ENCODE results near the gene INTS12. TPM values are rescaled to one million over a fixed set of nuclear protein-coding genes. Genes with fewer than 3 reads are reported as not detected.

INTS12 gene
- total and polyA plus RNA-seq, 2 experiments from 2014 or later = 12.6 to 15.3 TPM

DNA sequence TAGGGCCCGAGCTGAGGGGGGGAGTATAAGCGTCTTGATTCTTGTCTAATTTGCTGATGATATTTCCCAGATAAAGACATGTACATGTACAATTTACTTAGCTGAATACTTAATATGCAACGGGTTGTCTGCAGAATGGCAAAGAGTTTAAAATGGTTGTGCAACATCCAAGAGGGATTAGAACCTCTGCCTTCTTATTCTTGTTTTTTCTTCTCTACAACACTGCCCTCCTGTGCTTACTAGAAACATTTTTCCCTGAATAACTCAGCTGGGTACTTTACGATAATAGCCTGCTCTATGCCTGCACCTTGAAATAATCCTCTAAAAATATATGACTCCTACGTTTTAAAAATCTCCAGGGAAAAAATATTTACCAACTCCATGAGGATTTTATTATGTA, 41.8 kb downstream of the INTS12 start:
- no peaks in the 10 kb centered on the region for H3K9me2 ChIP-seq (ENCODE audit: insufficient read depth)
- no peak overlapping the region for H3K4me2 ChIP-seq
- H3K79me2 ChIP-seq (replicated peaks; ENCODE audit: insufficient read depth) = no peaks in the 10 kb centered on the region
- H3K4me1 ChIP-seq (ENCODE audit: insufficient read depth) = no peaks in the 10 kb centered on the region
- no peaks in the 10 kb centered on the region; the same call in 1 of the 2 replicates for H4K20me1 ChIP-seq (replicated peaks; ENCODE audit: insufficient read depth)
- TF ChIP-seq CTCF (conservative IDR thresholded peaks at IDR 0.05; ENCODE audit: low read depth in 2 of 2) (peak; percentile 37 to 56), CREB1 (CRISPR knock-in tag; IDR thresholded peaks at IDR 0.05; ENCODE audit: low read depth) (no peak)
- no peaks in the 10 kb centered on the region for H3F3A ChIP-seq (replicated peaks; ENCODE audit: low read depth)
- H3K36me3 ChIP-seq (ENCODE audit: insufficient read depth) = no peaks in the 10 kb centered on the region
- Mint-ChIP-seq H3K36me3 (ENCODE audit: low read depth) (no peaks in the 10 kb centered on the region), H3K27ac (no peak overlapping the region), H3K27me3 (ENCODE audit: insufficient read depth, low read depth, poor library complexity) (no peaks in the 10 kb centered on the region), H3K4me3 (no peak overlapping the region), H3K9me3 (no peaks in the 10 kb centered on the region), H3K4me1 (no peaks in the 10 kb centered on the region)
- DNase-seq (ENCODE audit: low spot score) = peak; percentile 47
- H2AFZ ChIP-seq = no peak overlapping the region
- no peak overlapping the region for H3K27ac ChIP-seq (ENCODE audit: low read depth)
- peak; percentile 74 for ATAC-seq
- no peaks in the 10 kb centered on the region for H3K27me3 ChIP-seq (ENCODE audit: insufficient read depth)
- H3K4me3 ChIP-seq = no peak overlapping the region

- H3K36me3 ChIP-seq (ENCODE audit: insufficient read depth) = no peaks in the 10 kb centered on the region
- ATAC-seq (no peak), DNase-seq (ENCODE audit: low spot score) (no peak)
- H3K9me2 ChIP-seq (ENCODE audit: insufficient read depth) = no peaks in the 10 kb centered on the region
- H3K4me3 ChIP-seq = no peak overlapping the region
- no peaks in the 10 kb centered on the region for H3K79me2 ChIP-seq (replicated peaks; ENCODE audit: insufficient read depth)
- H3K4me2 ChIP-seq = no peak overlapping the region
- Mint-ChIP-seq H3K36me3 (ENCODE audit: low read depth) (no peaks in the 10 kb centered on the region), H3K4me3 (no peak overlapping the region), H3K27me3 (ENCODE audit: insufficient read depth, low read depth, poor library complexity) (no peaks in the 10 kb centered on the region), H3K4me1 (no peaks in the 10 kb centered on the region), H3K9me3 (no peaks in the 10 kb centered on the region), H3K27ac (no peak overlapping the region)
- TF ChIP-seq CTCF (conservative IDR thresholded peaks at IDR 0.05; ENCODE audit: low read depth in 2 of 2) = no peak
- no peak for TF ChIP-seq ZNF114 (CRISPR knock-in tag; IDR thresholded peaks at IDR 0.05)
- no peaks in the 10 kb centered on the region for H4K20me1 ChIP-seq (replicated peaks; ENCODE audit: insufficient read depth)
- no peaks in the 10 kb centered on the region for H3K4me1 ChIP-seq (ENCODE audit: insufficient read depth)
- H3F3A ChIP-seq (replicated peaks; ENCODE audit: low read depth) = no peaks in the 10 kb centered on the region
- H3K27ac ChIP-seq (ENCODE audit: low read depth) = no peak overlapping the region
- no peak overlapping the region for H2AFZ ChIP-seq
- no peaks in the 10 kb centered on the region for H3K27me3 ChIP-seq (ENCODE audit: insufficient read depth)
These were observed 45.4 kb downstream of the INTS12 start for GRCh38 chr4:105662935-105663675.

DNA sequence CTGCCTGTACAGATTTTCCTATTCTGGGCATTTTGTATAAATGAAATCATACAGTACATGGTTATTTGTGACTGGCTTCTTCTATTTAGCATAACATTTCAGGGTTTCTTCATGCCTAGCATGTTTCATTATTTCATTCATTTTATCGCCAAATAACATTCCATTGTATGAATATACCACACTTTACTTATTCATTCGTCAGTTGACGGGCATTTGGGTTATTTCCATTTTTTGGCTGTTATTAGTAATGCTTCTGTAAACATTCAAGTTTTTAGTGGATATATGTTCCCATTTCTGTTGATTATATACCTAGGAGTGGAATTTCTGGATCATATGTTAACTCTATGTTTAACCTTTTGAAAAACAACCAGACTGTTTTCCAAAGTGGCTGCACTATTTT, 47.5 kb downstream of the INTS12 start:
- Histone ChIP-seq H3K4me2 (no peak overlapping the region), H3F3A (replicated peaks; ENCODE audit: low read depth) (no peaks in the 10 kb centered on the region), H3K4me3 (no peak overlapping the region), H3K36me3 (ENCODE audit: insufficient read depth) (no peaks in the 10 kb centered on the region), H3K79me2 (replicated peaks; ENCODE audit: insufficient read depth) (no peaks in the 10 kb centered on the region), H2AFZ (no peak overlapping the region), H3K4me1 (ENCODE audit: insufficient read depth) (no peaks in the 10 kb centered on the region), H3K27me3 (ENCODE audit: insufficient read depth) (no peaks in the 10 kb centered on the region), H3K9me2 (ENCODE audit: insufficient read depth) (no peaks in the 10 kb centered on the region), H3K27ac (ENCODE audit: low read depth) (no peak overlapping the region), H4K20me1 (replicated peaks; ENCODE audit: insufficient read depth) (no peaks in the 10 kb centered on the region)
- Mint-ChIP-seq H3K36me3 (ENCODE audit: low read depth) (no peaks in the 10 kb centered on the region), H3K9me3 (no peaks in the 10 kb centered on the region), H3K27ac (no peak overlapping the region), H3K4me1 (no peaks in the 10 kb centered on the region), H3K4me3 (no peak overlapping the region), H3K27me3 (ENCODE audit: insufficient read depth, low read depth, poor library complexity) (peaks cover 2% of the 10 kb centered on the region)
- no peak for ATAC-seq
- DNase-seq (ENCODE audit: low spot score) = no peak
- TF ChIP-seq, protein P1, sequence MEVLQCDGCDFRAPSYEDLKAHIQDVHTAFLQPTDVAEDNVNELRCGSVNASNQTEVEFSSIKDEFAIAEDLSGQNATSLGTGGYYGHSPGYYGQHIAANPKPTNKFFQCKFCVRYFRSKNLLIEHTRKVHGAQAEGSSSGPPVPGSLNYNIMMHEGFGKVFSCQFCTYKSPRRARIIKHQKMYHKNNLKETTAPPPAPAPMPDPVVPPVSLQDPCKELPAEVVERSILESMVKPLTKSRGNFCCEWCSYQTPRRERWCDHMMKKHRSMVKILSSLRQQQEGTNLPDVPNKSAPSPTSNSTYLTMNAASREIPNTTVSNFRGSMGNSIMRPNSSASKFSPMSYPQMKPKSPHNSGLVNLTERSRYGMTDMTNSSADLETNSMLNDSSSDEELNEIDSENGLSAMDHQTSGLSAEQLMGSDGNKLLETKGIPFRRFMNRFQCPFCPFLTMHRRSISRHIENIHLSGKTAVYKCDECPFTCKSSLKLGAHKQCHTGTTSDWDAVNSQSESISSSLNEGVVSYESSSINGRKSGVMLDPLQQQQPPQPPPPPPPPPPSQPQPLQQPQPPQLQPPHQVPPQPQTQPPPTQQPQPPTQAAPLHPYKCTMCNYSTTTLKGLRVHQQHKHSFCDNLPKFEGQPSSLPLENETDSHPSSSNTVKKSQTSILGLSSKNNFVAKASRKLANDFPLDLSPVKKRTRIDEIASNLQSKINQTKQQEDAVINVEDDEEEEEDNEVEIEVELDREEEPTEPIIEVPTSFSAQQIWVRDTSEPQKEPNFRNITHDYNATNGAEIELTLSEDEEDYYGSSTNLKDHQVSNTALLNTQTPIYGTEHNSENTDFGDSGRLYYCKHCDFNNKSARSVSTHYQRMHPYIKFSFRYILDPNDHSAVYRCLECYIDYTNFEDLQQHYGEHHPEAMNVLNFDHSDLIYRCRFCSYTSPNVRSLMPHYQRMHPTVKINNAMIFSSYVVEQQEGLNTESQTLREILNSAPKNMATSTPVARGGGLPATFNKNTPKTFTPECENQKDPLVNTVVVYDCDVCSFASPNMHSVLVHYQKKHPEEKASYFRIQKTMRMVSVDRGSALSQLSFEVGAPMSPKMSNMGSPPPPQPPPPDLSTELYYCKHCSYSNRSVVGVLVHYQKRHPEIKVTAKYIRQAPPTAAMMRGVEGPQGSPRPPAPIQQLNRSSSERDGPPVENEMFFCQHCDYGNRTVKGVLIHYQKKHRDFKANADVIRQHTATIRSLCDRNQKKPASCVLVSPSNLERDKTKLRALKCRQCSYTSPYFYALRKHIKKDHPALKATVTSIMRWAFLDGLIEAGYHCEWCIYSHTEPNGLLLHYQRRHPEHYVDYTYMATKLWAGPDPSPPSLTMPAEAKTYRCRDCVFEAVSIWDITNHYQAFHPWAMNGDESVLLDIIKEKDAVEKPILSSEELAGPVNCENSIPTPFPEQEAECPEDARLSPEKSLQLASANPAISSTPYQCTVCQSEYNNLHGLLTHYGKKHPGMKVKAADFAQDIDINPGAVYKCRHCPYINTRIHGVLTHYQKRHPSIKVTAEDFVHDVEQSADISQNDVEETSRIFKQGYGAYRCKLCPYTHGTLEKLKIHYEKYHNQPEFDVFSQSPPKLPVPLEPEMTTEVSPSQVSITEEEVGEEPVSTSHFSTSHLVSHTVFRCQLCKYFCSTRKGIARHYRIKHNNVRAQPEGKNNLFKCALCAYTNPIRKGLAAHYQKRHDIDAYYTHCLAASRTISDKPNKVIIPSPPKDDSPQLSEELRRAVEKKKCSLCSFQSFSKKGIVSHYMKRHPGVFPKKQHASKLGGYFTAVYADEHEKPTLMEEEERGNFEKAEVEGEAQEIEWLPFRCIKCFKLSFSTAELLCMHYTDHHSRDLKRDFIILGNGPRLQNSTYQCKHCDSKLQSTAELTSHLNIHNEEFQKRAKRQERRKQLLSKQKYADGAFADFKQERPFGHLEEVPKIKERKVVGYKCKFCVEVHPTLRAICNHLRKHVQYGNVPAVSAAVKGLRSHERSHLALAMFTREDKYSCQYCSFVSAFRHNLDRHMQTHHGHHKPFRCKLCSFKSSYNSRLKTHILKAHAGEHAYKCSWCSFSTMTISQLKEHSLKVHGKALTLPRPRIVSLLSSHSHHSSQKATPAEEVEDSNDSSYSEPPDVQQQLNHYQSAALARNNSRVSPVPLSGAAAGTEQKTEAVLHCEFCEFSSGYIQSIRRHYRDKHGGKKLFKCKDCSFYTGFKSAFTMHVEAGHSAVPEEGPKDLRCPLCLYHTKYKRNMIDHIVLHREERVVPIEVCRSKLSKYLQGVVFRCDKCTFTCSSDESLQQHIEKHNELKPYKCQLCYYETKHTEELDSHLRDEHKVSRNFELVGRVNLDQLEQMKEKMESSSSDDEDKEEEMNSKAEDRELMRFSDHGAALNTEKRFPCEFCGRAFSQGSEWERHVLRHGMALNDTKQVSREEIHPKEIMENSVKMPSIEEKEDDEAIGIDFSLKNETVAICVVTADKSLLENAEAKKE (CRISPR knock-in tag; IDR thresholded peaks at IDR 0.05) = no peak

All from GM23338 (cell line).